GM18505 (cell line): ENCODE measurements around the gene TOX2.

Experiments used
- ATAC-seq: cut with Tn5 transposase; IDR thresholded peaks from one replicate; pipeline ENCODE4 v1.9.1; 2021; ENCODE audit not compliant: unreplicated experiment
- POLR2A ChIP-seq: IDR thresholded peaks from 4 replicates; pipeline ENCODE4 v1.6.1; 2011; ENCODE audit warnings: borderline replicate concordance; ENCODE audit not compliant: insufficient read depth, insufficient read length; ENCODE audit errors: extremely low read depth

The TOX2 gene

DNA sequence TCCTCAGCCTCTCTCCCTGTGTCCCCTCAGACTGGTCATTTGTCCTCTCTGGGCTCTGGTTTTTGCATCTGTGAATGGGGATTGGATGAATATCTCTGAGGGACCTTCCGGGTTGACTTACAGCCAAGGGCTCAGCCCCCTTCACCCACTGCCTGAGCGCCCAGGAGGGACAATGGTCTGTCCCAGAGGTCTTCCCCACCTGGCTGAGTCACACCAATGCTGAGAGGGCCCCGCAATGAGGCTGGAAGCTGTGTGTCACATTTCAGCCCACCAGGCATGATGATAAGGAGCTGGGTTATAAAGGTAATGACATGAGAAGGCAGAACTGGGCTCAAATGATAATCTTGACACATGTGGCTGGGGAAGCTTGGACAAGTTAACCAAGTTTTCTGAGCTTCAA is 70.5 kb downstream of the TOX2 start:
- no peak for TF ChIP-seq POLR2A
- no peak for ATAC-seq

DNA sequence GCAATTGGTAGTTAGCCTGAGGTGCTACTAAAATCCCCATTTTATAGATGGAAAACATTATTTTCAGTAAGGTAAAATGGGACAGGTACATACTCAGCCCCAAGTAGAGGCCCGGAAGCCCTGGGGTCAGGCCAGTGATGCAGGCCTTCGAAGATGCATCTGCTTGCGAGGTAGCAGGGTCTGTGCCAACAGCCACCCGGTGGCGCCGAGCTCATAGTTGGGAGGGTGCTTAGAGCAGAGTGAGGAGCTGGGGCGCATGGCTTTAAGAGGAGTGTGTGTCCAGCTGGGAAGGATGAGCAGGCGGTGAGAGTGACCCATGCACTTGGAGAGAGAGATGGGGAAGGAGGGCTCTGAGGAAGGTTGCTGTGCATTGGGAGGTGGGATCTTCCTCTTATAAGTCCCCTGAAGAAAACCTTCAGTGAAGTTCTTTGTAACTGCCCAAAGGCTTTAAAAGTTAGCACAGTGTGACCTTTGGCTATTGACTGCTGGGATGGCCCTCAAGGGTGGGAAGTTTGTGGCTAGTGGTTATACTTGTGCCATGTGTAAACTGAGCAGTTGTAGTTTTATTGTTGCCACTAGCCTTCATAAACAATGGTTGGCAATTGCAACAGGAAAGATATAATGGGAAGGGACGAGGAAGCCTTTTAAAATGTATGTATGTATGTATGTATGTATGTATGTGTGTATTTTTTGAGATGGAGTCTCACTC is 71.1 kb downstream of the TOX2 start:
- no peak for ATAC-seq

DNA sequence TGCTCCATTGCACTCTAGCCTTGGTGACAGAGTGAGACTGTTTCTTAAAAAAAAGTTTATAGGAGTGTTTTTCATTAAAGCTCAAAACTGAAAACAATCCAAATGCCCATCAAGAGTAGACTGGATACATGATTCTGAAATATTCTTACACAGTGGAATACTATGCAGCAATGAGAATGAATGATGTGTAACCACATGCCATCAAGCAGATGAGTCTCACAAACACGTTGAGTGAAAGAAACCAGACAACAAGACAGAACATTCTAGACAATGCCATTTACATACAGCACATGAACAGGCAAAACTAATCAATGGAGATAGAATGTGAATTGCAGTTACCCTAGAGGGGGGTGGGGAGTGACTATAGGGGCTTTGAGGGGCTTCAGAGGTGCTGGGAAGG is 72.4 kb downstream of the TOX2 start:
- ATAC-seq = no peak
- TF ChIP-seq POLR2A = no peak

More for the DNA sequence above, 71.1 kb downstream of the TOX2 start:
- TF ChIP-seq POLR2A = no peak

DNA sequence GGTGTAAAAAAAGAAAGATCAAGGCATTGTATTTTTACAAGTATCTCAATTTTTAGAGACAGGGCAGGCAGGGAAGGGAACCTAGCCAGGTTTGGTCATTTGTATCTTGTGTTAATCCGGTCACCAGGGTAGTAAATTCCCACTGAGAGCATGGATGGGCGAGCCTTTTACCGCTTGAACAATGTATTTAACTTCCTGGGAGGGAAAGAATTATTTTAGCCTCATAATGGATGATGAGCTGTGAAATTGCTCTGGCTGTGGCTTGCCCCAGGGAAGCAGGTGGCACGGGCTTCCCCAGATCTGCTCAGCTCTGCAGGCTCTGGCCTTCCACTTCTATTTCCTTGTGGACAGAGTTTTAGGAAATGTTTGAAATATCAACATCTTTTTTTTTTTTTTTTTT is 72.9 kb downstream of the TOX2 start:
- ATAC-seq = no peak
- TF ChIP-seq POLR2A = no peak

DNA sequence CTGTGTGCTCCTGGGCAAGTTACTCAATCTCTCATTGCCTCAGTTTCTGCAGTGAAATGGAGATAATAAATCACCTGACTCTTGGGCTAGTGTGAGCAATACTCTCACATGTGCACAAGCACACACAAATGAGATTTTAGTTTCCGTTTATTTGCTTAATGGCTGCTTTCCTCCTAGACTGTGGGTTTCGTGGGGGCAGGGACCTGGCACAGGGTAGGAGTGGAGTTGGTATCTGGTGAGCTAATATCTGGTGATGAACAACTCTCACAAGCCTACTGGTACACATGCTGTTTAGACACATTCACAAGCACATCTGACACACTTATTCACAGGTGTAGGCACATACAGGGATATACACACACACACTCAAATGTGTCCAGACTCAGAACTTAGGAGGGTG is 73.8 kb downstream of the TOX2 start:
- TF ChIP-seq POLR2A = no peak
- no peak for ATAC-seq

DNA sequence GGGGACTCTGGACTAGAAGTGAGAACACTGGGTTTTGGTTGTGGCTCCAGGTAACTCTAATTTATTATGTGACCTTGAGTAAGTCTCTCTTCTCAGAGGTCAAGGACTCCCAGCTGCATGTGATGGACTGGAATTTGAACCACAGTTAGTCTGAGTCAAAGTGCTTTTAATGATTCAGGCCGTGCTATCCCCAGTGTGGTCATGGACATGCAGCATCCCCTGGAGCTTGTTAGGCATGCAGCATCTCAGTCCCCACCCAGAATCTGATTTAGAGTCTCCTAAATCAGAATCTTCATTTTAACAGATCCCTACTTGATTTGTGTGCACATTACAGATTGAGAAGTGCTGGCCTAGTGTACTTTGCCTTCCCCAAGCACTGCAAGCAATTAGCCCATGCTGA is 74.2 kb downstream of the TOX2 start:
- TF ChIP-seq POLR2A = no peak
- no peak for ATAC-seq

DNA sequence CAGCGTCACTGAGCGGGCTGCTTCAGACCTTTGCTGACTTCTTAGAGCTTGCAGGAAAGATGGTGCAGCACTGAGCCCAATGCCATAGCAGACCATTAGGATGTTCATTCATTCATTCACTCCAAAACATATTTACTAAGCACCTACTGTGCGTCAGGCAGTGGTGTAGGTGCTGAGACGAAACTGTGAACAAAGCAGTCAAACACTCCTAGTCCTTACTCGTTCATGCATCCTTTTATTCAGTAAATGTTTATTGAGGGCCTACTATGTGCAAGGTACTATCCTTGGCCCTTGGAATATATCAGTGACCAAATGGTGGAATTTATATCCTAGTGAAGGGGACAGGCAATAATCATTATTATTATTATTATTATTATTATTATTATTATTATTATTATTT is 76.6 kb downstream of the TOX2 start:
- no peak for ATAC-seq
- no peak for TF ChIP-seq POLR2A

DNA sequence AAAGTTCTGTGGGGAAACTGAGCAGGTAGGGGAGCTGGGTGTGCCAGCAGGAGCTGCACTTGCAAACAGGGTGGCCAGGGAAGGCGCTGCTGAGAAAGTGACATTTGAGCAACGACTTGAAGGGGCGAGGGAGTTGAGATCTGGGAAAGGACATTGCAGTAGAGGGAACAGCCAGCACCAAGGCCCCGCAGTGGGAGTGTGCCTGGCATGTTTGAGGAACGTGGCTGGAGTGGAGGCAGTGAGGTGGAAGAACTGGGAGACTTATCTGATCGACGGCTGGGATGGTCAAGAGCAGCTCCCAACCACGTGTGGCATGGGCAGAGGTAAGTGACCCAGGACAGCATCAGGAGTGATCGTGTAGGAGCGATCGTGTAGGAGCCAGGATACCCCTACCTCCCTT is 77.3 kb downstream of the TOX2 start:
- no peak for TF ChIP-seq POLR2A
- no peak for ATAC-seq

DNA sequence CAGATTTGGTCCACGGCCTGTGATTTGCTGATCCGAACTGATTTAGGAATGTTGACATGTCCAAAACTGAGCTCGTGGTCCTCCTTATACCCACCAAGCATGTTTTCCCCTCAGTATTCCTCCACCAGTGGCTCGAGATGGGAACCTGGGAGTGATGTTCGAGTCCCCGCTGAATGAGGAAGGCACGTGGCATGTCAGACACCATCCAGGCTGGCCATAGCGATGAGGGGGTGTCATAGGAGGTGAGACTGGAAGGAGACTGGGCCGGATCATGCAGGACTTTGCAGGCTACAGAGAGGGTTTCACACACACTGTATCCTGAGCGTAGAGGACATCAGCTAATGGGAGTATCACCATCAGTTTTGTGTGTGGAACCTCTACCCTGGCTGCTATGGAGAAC is 78.2 kb downstream of the TOX2 start:
- TF ChIP-seq POLR2A = no peak

DNA sequence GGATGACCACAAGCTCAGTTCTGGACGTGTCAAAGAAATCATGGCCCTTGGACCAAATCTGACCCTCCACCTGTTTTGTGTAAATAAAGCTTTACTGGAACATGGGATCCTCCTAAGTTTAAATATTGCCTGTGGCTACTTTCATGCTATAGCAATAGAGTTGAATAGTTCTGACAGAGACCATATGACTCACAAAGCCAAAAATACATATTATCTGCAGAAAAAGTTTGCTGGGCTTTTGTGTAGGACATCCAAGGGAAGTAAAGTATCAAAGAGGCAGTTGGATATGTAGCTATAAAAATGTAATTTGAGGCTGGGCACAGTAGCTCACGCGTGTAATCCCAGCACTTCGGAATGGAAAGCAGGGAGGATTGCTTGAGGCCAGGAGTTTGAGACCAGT is 78.9 kb downstream of the TOX2 start:
- no peak for TF ChIP-seq POLR2A
- ATAC-seq = no peak

More for the DNA sequence above, 78.2 kb downstream of the TOX2 start:
- no peak for ATAC-seq

DNA sequence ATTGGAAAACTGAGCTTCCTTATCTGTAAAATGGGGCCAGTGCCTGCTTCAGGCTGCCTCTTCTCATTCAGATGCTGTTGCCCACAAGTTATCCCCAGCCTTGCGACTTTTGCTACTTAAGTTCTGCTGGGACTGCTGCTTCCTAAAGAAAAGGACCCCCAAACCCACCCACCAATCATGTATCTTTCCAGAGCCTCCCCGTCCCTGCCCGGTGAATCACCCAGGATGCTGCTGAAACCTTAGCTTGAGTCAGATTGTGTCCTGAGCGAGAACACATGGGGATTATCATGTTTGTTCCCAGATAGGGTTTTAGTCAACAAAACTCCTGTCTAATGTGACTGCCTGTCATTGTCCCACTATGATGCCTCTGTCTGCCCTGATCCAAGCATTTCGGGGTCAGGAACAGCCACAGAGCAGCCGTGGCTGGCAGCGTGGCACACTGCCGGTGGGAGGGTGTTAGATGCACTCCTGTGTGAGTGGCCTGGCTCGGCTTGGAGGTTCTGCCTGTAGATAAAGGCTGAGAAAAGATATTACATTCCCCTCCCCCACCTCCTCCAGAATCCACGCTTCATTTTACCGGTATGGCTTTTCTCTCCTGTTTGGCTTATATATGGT is 79.9 kb downstream of the TOX2 start:
- TF ChIP-seq POLR2A = no peak
- no peak for ATAC-seq

DNA sequence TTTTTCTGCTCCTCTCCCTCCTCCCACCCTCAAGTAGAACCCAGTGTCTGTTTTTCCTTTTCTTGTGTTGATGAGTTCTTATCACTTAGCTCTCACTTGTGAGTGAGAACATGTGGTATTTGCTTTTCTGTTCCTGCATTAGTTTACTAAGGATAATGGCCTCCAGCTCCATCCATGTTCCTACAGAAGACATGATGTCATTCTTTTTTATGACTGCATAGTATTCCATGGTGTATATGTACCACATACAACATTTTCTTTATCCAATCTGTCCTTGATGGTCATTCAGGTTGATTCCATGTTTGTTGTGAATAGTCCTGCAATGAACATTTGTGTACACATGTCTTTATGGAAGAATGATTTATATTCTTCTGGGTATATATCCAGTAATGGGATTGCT is 81.0 kb downstream of the TOX2 start:
- no peak for ATAC-seq

DNA sequence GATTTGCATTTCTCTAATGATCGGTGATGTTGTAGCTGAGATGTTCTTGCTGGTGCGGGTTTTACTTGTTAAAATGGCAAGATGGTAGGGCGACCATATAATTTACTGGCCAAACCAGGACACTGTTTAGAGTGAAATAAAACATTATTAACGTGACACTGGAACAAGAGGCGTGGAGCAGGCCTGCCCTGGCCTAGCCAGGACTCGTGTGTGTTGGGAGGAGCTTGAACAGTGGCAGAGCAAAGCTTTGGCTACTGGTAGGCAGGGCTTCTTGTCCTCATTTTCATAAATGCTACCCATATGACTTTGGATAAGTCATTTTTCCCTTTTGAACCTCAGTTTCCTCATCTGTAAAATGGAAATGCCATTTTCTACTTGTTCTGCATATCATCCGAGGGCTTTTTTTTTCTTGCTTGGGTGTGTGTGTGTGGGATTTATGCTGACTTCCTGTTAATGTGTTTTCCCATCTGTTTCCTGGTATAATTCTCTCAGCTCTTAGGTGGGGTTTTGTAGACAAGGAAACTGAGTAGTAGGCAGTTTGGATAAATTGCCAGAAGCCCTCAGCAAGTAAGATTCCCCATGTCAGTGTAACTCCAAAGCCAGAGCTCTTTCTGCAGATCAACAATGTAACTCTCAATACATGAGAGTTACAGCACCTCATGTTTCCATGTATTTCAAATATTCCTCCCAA is 81.7 kb downstream of the TOX2 start:
- ATAC-seq = no peak
- no peak for TF ChIP-seq POLR2A

More for the DNA sequence above, 81.0 kb downstream of the TOX2 start:
- TF ChIP-seq POLR2A = no peak

DNA sequence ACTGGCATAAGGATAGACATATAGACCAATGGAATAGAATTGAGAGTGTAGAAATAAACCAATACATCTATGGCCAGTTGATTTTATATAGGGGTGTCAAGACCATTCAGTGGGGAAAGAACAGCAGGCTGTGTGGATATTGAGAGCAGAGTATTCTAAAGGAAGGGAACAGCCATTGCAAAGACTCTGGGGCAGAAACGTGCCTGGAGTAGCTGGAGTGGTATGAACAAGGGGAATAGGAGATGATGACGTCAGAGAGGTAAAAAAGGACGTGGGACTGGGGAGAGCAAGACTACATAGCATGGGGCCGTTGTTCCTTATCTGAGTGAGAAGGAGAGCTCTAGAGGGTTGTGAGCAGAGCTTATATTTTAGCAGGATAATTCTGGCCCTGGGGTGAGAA is 85.2 kb downstream of the TOX2 start:
- TF ChIP-seq POLR2A = no peak
- no peak for ATAC-seq

DNA sequence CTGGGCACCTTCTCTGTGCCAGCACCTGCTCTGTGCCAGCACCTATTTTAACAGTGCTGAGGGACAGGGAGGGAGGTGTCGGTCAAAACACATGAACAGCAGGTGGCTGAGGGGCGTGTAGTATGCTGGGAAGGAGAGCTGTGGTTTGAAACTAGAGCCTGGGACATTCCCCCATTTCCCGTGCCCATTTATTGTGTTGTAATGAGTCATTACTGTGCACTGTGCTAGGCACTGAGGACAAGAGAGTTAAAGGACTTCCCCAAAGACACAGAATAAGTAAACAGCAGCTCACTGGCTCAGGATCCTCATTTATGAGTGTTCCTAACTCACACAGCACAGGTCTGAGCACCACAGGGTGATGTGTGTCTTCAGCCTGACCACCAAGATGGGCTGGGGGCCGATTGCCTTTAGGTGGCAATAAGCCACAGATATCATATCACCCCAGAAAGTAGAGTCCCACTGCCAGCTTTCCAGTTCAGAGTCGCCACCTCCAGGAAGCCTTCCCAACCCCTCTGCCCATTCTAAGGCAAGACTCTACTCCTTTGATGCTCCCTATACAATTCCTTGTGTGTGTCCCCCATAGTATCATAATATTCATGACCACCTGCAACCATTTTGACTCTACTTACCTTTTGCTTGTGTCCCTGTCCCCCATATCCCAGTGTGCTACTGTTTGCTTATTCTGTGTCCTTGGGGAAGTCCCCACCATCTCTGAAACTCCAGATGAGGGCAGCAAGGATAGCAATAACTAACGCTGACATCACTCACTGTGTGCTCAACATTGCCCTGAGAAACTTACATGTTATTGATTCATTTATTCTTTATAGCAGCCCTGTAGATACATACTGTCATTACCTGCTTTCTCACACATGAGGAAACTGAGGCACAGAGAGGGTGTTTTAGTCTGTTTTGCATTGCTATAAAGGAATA is 87.3 kb downstream of the TOX2 start:
- no peak for TF ChIP-seq POLR2A
- ATAC-seq = no peak
